CD1c-positive myeloid dendritic cell (primary cell): Measurements from ENCODE around the gene UGT1A9.

ENCODE experiments used
- DNase-seq: peaks from one replicate; pipeline ENCODE4 v3.0.0-alpha.2; 2016; ENCODE audit errors: extremely low spot score

Gene UGT1A9

DNA sequence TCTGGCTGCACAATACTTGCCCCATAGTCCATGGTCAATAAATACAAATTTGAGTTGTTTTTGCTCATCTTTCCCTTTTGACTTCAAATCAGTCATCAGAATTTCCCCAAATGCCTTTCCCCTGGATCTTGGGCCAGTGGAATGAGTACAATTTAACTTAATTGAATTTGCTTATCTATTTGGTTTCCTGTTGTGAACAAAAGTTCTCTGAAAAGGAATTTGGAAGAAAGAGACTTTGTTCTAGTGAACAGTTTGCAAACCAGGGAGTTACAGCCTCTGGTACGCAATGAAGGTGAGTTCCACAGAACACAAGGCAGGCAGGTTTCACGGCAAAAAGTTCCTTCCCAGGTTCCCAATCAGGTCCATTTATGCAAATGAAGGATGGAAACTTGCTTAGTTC is 87.2 kb downstream of the UGT1A9 start:
- DNase-seq = no peak

DNA sequence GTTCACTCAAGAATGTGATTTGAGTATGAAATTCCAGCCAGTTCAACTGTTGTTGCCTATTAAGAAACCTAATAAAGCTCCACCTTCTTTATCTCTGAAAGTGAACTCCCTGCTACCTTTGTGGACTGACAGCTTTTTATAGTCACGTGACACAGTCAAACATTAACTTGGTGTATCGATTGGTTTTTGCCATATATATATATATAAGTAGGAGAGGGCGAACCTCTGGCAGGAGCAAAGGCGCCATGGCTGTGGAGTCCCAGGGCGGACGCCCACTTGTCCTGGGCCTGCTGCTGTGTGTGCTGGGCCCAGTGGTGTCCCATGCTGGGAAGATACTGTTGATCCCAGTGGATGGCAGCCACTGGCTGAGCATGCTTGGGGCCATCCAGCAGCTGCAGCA is 88.3 kb downstream of the UGT1A9 start, which contains the start of gene UGT1A1:
UGT1A1 (plus strand) TSS at position 228 of the 400 bp plus-strand sequence; CDS start at position 246, 18 bp downstream.
- DNase-seq = no peak

DNA sequence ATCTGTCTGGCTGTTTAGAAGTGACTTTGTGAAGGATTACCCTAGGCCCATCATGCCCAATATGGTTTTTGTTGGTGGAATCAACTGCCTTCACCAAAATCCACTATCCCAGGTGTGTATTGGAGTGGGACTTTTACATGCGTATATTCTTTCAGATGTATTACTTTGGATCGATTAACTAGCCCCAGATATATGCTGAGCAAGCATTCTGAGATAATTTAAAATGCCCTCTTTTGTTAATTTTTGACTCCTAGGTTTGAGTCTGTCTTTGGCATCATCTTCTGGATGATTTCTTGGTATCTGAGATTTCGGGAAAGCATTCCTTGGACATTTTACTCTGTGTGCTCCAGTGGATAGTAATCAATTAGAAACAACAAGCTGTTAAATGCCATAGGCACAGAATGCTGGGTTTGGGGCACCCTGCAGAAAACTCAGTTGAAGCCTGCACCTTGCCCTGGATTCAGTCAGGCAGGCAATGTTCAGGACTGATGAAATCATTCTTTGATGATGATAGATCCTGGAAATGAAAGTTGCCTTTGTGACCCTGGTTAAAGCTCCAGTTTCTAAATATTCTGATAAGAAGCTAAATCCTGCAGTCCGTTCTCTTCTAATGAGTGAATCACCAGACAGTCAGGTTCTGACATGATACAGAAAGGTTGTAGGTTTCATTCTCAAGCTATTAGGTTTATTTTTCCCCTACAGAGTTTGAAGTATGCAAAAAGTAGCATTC is 89.5 kb downstream of the UGT1A9 start:
- DNase-seq = no peak

DNA sequence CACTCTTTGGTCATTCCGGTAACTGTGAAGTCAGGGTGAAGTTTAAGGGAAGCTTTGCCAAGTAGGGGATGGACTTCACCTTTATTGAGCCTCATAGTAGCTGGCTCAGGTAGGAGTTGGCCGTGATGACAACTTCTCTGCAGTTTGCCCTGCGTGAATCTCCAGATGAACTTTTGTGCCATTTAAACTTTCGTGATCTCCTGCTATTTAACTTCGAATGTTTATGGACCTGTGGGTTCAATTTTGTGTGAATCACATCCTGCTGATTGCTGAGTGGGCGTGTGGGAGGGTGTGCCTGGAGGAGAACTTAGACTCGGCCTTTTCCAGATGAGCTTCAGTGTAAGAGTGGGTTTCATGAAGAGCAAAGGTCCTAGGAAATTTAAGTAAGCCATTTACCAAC is 92.6 kb downstream of the UGT1A9 start:
- DNase-seq = no peak

DNA sequence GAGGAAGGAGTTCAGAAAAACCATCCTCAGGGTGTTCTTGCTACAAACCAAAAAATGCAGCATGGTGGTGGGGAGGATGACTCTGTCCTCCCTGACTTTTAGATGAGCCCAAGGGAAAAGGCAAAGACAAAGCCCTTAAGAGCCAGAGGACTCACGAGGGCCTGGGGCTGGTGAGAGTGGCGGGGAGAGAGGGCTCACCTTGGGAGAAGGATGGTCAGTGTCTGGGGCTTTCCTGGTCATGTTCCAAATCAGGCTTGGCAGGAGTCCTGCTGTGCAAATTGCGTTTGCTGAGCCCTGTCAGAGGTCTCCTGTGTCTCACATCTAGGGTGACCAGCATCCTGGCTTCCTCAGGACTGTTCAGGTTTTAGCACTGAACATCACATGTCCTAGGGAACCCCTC is 93.1 kb downstream of the UGT1A9 start:
- DNase-seq = no peak

DNA sequence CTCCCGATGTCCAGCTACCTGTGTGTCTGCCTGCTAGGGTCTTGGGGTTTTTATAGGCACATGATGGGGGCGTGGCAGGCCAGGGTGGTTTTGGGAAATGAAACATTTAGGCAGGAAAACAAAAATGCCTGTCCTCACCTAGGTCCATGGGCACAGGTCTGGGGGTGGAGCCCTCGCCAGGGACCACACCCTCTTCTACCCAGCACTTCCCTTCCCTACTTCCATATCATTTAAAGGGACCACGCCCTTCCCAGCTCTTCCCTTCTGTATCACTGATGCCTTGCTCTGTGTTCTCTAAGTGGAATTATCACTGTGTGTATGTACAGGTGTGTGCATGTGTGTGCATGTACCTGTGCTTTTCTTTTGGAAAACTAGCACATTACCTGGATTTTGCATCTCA is 94.7 kb downstream of the UGT1A9 start:
- no peak for DNase-seq

DNA sequence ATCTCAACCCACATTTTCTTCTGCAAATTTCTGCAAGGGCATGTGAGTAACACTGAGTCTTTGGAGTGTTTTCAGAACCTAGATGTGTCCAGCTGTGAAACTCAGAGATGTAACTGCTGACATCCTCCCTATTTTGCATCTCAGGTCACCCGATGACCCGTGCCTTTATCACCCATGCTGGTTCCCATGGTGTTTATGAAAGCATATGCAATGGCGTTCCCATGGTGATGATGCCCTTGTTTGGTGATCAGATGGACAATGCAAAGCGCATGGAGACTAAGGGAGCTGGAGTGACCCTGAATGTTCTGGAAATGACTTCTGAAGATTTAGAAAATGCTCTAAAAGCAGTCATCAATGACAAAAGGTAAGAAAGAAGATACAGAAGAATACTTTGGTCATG is 96.4 kb downstream of the UGT1A9 start:
- no peak for DNase-seq

DNA sequence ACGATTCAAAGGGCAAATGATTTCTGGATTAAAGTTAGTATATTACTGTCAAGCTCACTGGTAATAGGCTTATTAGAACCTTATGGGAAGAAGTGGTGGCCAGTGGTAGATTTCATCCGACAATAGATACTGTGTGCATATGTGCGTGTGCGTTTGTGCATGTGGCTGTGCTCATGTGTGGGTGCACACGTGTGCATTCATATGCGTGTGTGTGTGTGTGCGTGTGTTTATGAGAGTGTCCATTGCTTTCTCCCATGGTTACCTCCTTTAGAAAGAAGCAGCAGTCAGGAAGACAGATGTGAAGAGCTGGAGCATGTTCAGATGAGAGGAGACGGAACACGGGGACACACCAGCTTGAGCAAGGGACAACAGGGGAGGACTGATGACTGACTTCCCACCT is 97.6 kb downstream of the UGT1A9 start:
- DNase-seq = no peak

DNA sequence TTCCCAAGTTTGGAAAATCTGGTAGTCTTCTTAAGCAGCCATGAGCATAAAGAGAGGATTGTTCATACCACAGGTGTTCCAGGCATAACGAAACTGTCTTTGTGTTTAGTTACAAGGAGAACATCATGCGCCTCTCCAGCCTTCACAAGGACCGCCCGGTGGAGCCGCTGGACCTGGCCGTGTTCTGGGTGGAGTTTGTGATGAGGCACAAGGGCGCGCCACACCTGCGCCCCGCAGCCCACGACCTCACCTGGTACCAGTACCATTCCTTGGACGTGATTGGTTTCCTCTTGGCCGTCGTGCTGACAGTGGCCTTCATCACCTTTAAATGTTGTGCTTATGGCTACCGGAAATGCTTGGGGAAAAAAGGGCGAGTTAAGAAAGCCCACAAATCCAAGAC is 100.5 kb downstream of the UGT1A9 start:
- DNase-seq = no peak

DNA sequence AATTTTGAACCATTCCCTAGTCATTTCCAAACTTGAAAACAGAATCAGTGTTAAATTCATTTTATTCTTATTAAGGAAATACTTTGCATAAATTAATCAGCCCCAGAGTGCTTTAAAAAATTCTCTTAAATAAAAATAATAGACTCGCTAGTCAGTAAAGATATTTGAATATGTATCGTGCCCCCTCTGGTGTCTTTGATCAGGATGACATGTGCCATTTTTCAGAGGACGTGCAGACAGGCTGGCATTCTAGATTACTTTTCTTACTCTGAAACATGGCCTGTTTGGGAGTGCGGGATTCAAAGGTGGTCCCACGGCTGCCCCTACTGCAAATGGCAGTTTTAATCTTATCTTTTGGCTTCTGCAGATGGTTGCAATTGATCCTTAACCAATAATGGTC is 100.9 kb downstream of the UGT1A9 start:
- DNase-seq = no peak

DNA sequence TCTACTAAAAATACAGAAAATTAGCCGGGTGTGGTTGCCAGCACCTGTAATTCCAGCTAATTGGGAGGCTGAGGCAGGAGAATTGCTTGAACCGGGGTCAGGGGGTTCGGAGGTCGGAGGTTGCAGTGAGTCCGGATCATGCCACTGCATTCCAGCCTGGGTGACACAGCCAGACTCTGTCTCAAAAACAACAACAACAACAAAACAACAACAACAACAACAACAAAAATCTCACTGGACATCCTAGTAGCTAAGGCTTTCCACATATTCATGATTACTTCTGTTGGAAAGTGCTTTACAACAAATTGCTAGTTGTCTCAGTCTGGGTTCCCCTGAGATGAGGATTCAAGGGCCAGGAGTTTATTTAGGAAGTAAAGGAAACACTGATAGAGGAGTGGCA is 102.2 kb downstream of the UGT1A9 start:
- DNase-seq = no peak

DNA sequence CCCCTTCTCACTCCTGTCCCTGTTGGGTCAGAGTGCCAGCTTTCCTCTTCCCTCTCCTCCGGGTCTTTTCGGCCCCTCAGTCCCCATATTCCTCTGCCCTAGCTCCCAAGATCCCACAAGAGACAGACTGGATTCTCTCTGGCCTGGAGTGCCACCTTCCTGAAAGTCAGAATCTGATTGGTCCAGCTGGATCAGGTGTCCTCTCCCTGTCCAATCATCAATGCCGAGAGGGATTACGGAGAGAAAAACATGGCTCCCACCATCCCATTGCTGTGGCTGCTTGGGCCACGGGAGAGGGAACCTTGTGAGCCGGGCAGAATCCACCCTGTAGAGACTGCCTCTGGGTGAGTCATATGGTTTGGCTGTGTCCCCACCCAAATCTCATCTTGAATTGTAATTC is 103.7 kb downstream of the UGT1A9 start:
- no peak for DNase-seq

DNA sequence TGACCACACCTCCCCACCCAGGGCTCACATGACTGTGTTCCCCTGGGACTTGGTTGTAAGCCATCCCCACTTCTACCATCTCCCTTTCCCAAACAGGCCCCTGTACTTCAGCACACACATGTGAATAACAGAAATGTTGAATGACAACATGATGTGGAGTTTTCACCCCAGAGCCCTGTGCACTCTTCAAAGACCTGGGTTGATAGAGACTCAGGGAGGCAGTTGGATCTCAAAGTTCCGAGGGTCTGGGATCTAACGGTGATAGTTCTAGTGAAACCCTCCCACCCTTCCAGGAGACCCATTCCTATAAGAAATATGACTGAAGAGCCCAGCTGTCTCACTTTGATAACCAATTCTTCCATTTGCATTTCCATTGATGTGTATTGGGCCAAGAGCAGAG is 106.3 kb downstream of the UGT1A9 start, which contains the start of gene MROH2A:
MROH2A (plus strand) TSS at position 301 of the 400 bp plus-strand sequence. CDS start 1,029 bp downstream, outside the sequence.
- no peak for DNase-seq

DNA sequence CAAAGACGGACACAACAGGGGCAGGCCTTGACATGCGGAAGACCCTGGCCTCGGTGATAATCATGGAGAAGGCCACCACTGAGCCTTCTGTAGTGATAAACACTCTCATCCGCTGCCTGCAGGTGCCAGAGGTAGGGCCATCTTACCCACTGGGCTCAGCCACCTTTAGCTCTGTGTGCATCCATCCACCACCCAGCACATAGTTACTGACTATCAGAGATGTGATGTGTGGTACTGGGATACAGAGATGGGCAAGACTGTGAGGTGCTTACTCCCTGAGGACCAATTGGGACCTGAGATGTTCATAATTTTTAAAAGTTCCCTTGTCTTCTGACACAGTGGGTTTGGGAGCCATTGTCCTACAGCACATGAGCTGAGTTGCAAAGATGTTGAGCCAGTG is 108.0 kb downstream of the UGT1A9 start:
- DNase-seq = no peak

DNA sequence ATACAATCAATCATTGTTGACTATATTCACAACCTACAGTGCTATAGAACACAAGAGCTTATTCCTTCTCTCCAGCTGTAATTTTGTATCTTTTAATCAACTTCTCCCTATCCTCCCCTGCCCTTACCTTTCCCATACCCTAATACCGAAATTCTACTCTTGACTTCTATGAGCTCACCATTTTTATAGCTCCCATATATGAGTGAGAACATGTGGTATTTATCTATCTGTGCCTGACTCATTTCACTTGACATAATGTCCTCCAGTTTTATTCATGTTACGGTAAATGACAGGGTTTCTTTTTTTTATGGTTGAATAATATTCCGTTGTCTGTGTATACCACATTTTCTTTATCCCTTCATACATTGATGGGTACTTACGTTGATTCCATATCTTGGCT is 109.1 kb downstream of the UGT1A9 start:
- no peak for DNase-seq

DNA sequence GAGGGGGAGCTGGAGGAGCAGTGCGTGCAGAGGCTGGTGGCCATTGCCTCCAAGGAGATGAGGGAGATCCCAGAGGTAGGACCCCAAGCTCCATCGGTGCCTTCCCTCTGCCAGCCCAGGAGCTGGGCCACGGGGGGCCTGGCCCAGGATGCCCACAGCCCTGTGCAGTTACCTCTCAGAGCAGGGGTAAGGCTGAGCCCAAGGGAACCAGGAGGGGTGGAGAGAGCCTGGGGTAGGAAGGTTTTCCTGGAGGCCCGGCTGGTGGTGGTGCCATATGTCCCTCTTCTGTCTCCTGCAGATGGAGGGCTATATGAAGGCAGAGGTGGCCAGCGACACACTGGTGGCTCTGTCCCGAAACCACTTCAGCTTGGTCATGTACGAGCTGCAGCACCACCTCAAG is 117.9 kb downstream of the UGT1A9 start:
- no peak for DNase-seq

DNA sequence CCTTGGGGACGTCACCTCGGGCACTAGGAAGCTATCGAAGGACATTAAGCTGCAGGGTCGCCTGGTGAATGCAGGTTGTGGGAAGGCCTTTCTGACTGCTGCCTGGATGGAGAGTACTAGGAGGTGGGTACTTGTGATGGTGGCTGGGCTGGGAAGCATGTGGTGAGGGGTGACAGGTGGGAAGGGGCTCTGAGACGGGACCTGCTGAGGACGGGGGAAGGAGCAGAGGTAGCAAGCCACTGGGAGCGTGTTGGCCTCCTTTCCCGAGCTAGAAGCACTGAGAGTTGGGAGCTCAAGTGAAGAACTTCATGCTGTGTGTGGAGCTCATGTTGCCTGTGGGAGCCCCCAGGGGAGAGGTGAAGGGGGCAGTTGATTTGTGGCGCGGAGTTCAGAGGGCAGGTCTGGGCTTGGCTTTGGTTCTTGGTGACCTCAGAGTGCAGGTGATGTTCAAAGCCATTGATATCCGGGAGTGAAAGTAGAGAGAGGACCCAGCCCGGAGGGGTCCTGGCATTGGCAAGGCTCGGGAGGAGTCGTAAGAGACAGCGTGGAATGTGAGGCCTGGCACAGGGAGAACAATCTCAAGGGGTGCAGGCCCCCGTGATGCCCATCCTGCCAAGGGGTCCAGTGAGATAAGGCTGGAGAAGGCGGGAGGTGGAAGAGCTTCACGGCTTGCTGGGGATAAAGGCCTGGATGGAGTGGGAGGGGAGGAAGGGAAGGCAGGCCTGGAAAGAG is 119.6 kb downstream of the UGT1A9 start:
- DNase-seq = no peak

DNA sequence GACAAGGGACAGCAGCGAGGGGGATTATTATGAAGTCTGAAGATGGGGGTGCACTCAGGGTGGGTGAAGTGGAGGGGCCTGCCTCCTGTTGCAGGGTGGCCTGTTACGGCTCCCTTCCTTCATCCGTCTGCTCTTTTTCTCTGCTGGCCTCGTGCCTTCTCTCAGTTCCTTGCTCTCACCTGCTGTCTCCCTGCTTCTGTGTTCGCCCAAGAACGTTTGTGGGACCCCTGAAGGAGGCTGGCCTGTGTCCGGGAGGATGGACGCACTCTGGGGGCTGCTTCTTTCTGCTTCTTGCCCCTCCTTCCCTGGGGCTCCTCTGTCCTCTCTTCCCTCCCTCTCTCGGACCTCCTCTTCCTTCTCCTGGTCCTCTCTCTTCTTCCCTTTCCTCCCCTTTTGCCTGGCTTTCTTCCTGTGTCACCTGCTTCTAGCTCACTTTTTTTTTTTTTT is 120.2 kb downstream of the UGT1A9 start:
- no peak for DNase-seq

DNA sequence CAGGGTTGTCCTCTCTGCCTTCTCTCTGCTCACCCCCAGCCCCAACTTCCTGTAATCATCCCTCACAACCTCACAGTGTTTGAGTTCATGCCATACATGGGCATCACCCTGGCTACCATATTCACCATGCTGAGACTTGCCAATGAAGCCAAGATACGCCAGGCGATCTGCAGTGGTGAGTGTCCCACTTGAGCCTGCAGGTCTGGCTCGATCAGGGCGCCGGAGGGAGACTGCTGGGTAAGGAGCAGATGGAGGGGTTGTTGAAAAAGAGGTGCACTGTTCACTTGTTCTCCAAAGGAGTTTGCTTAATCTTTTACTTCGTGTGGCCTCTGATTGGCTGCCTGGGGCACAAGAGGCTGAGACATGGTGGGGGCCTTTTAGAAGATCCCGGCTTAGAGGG is 121.0 kb downstream of the UGT1A9 start:
- no peak for DNase-seq

DNA sequence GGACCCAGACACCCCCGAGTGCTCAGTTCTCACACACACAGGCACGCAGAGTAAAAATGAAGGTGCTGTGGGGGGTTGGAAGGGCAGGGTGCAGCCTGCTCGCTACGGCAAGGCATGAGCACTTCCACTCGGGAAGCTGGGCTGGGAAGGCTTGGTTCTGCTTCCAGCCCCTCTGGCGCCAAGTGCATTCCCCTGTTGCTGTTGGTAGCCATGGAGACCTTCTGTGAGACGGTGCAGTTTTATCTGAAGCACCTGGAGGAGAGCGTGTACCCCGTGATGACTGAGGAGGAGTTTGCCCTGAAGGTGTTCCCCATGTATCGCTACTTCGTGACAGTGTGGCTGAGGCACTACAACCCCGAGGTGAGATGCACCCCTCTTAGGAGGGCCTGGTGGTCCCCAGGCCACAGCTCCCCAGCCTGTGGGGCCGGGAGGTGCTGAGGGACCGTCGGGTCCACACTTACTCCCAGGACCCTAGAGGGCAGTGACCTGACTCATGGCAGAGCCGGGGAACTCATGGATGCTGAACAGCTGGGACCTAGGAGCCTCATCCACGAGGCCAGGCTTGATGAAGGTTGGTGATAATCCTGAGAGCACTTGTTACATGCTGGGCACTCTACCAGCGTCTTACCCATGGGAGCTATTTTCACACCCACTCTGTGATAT is 121.9 kb downstream of the UGT1A9 start:
- DNase-seq = no peak

DNA sequence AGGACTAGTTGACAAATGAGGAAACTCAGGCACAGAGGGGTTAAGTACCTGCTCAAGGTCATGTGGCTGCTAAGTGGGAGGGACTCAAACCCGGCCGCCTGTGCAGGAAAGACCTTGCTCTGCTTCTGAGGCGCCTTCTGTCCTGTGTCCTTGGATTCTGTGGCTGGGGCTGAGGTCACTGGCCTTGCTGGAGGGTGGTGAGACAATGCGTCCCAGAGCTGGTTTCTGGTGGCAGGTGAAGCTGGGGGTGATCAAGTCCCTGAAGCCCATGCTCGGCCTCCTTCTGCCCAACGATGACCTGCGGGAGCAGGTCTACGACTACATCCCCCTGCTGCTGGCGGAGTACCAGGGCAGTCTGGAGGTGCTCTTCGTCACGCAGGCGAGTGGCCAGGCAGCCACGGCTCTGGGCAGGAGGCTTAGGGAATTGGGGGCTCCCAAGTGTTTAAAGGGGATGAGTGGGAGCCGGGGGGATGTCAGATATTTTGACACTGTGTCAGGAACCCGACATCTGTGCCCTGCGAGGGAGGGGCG is 122.5 kb downstream of the UGT1A9 start:
- DNase-seq = no peak

DNA sequence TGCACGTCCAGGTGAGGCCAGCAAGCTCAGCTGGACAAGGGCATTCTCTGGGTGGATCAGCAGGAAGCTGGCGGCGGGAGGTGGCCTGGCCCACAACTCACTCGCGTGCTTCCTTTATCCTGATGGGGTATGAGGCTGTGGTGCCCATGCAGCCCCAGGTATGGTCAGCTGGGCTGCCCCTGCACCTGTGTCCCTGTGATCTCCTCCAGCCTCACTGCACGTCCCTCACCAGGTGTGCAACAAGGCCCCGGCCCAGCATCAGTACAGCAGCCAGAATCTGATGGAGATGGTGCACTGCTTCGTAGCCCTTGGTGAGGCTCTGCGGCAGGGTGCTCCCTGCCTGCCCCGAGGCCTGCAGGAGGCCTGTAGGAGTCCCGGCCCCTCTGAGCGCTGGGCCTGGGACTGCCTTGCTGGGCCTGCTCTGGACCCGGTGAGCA is 124.1 kb downstream of the UGT1A9 start:
- no peak for DNase-seq
